Measurements from ENCODE around the gene BMPER.

DNA sequence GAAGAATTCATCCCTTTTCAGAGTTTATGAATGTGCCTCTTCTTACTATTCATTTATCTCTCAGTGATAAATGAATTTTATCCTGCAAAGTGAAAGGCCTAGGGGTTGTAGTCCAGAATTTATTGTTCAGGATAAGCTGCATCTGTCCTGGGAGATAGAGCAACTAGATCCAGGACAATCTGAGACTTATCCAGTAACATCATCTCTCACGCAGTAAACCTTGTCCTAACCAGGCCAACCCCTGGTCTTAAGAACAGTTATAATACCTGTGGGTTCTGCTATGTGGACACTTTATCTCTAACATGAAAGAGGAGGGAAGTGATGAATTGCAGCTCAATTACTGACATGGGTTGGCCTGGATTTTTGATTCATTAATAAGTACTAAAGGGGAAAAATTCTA is 287.6 kb downstream of the BMPER start:
- TF ChIP-seq, protein P1, sequence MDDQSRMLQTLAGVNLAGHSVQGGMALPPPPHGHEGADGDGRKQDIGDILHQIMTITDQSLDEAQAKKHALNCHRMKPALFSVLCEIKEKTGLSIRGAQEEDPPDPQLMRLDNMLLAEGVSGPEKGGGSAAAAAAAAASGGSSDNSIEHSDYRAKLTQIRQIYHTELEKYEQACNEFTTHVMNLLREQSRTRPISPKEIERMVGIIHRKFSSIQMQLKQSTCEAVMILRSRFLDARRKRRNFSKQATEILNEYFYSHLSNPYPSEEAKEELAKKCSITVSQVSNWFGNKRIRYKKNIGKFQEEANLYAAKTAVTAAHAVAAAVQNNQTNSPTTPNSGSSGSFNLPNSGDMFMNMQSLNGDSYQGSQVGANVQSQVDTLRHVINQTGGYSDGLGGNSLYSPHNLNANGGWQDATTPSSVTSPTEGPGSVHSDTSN (IDR thresholded peaks at IDR 0.05; ENCODE audit: insufficient replicate concordance, low read depth, low read length): no peak
- no peak for TF ChIP-seq CTCF (IDR thresholded peaks at IDR 0.05 in 2 of 3, conservative IDR thresholded peaks at IDR 0.05 in 1 of 3; ENCODE audit: control insufficient read depth in 2 of 3, extremely low read depth in 1 of 3, insufficient read depth in 1 of 3, low read depth in 3 of 3, low read length in 3 of 3)
- TF ChIP-seq, protein P2, sequence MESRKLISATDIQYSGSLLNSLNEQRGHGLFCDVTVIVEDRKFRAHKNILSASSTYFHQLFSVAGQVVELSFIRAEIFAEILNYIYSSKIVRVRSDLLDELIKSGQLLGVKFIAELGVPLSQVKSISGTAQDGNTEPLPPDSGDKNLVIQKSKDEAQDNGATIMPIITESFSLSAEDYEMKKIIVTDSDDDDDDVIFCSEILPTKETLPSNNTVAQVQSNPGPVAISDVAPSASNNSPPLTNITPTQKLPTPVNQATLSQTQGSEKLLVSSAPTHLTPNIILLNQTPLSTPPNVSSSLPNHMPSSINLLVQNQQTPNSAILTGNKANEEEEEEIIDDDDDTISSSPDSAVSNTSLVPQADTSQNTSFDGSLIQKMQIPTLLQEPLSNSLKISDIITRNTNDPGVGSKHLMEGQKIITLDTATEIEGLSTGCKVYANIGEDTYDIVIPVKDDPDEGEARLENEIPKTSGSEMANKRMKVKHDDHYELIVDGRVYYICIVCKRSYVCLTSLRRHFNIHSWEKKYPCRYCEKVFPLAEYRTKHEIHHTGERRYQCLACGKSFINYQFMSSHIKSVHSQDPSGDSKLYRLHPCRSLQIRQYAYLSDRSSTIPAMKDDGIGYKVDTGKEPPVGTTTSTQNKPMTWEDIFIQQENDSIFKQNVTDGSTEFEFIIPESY (IDR thresholded peaks at IDR 0.05): no peak
- TF ChIP-seq, protein P3, sequence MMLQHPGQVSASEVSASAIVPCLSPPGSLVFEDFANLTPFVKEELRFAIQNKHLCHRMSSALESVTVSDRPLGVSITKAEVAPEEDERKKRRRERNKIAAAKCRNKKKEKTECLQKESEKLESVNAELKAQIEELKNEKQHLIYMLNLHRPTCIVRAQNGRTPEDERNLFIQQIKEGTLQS (IDR thresholded peaks at IDR 0.05; ENCODE audit: borderline replicate concordance, extremely low read depth, low read depth, low read length): no peak
- TF ChIP-seq MXI1 (IDR thresholded peaks at IDR 0.05; ENCODE audit: low read depth, low read length): no peak
- TF ChIP-seq SUZ12 (IDR thresholded peaks at IDR 0.05; ENCODE audit: unreplicated experiment): no peak
- TF ChIP-seq SIN3A (IDR thresholded peaks at IDR 0.05; ENCODE audit: low read depth, low read length): no peak
- TF ChIP-seq EP300 (IDR thresholded peaks at IDR 0.05; ENCODE audit: borderline replicate concordance in 1 of 2, control insufficient read depth in 1 of 2, low read depth in 2 of 2, low read length in 2 of 2): no peak
- TF ChIP-seq POLR2AphosphoS5 (IDR thresholded peaks at IDR 0.05; ENCODE audit: low read length): no peak
- no peak for TF ChIP-seq SMARCA5 (IDR thresholded peaks at IDR 0.05)
